ENCODE results near the gene TMEM141. TPM values are rescaled to one million over a fixed set of nuclear protein-coding genes. Genes with fewer than 3 reads are reported as not detected.
"Not testable (repeated sequence)": the region's sequence is repeated elsewhere in the genome, so short reads cannot be mapped to it uniquely, and the experiment has no call there.

Gene TMEM141
- total RNA-seq, 1 donor from 2014 or later = 28.7 TPM

DNA sequence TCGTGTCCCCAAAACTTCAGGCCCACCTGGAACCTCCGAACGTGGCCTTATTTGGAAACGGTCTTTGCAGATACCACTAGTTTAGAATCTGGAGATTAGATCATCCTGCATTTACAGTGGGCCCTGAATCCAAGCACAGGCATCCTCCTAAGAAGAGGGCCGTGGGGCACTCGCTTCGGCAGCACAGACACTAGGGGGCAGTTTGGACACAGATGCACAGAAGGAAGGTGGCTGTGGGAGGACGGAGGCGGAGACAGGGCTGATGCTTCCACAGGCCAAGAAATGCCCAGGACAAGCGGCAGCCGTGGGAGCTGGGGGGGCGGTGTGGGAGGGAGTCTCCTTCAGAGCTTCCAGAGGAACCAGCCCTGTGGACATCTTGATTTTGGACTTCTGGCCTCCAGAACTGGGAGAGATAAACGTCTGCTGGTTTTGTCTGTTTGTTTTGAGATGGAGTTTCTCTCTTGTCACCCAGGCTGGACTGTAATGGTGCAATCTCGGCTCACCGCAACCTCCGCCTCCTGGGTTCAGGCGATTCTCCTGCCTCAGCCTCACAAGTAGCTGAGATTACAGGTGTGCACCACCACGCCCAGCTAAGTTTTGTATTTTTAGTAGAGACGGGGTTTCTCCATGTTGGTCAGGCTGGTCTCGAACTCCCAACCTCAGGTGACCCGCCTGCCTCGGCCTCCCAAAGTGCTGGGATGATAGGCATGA lies 30.2 kb upstream of the TMEM141 start:
- not testable (repeated sequence) for H3K27ac ChIP-seq (ENCODE audit: low read depth, low read length); H3K36me3 ChIP-seq (ENCODE audit: control insufficient read depth in 3 of 3, insufficient read depth in 3 of 3, low read length in 3 of 3)

DNA sequence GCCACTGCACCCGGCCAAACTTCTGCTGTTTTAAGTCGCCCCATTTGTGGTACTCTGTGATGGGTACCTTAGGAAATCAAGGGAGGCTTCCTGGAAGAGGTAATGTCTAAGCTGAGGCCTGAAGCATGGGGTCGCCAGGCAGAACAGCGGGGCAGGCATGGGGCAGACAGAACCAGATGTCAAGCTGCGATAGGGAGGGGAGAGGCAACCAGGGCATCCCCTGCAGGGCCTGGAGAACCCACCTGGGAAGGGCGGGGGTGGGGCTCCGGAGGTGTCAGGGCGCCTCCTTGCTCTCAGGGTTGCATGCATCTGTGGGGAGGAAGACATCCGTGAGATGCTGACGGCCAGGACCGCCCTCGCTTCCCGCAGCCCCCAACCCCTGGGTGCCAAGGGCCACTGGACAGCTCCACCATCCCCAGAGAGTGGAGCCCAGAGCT lies 29.6 kb upstream of the TMEM141 start:
- Histone ChIP-seq H3K9me3 (ENCODE audit: control insufficient read depth in 3 of 3, low read length in 3 of 3) (no peaks in the 10 kb centered on the region), H3K27ac (ENCODE audit: low read depth, low read length) (no peak overlapping the region), H3K36me3 (ENCODE audit: control insufficient read depth in 3 of 3, insufficient read depth in 3 of 3, low read length in 3 of 3) (no peaks in the 10 kb centered on the region), H3K4me1 (ENCODE audit: control insufficient read depth in 3 of 3, insufficient read depth in 3 of 3, low read length in 3 of 3) (peaks cover 13 to 21% (median 17%) of the 10 kb centered on the region in 3 donors), H3K4me3 (ENCODE audit: low read length in 3 of 3) (no peak overlapping the region), H3K9ac (ENCODE audit: low read depth in 1 of 3, low read length in 3 of 3) (no peak overlapping the region), H3K27me3 (ENCODE audit: control insufficient read depth in 3 of 3, insufficient read depth in 3 of 3, low read length in 3 of 3) (peaks cover 2 to 12% (median 6%) of the 10 kb centered on the region in 3 donors)

More for the DNA sequence above, 30.2 kb upstream of the TMEM141 start:
- Histone ChIP-seq H3K27me3 (ENCODE audit: control insufficient read depth in 3 of 3, insufficient read depth in 3 of 3, low read length in 3 of 3) (peaks cover 2 to 12% (median 6%) of the 10 kb centered on the region in 3 donors), H3K4me1 (ENCODE audit: control insufficient read depth in 3 of 3, insufficient read depth in 3 of 3, low read length in 3 of 3) (peaks cover 13 to 22% (median 16%) of the 10 kb centered on the region in 3 donors)
- H3K4me3 ChIP-seq (ENCODE audit: low read length in 3 of 3); H3K9ac ChIP-seq (ENCODE audit: low read depth in 1 of 3, low read length in 3 of 3); H3K9me3 ChIP-seq (ENCODE audit: control insufficient read depth in 3 of 3, low read length in 3 of 3): not testable (repeated sequence)

DNA sequence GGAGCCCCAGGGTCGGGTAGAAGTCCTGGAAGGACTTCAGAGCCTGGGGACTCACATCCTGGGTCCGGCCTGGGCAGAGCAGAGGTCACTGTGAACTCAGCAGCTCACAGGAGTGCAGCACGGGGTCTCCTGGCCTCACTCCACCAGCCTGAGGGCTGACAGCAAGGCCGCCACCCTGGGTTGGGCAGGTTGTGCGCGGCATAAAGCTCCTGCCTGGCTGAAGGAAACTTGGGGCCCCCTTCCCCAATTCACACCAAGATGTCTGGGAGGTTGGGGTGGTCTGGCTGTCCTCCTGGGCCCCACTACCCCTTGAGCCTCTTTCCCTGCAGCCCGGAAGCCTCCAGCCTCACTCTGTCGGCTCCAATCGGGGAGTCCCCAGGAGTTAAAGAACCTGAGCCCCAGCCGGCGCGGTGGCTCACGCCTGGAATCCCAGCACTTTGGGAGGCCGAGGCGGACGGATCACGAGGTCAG lies 28.9 kb upstream of the TMEM141 start:
- H3K36me3 ChIP-seq (ENCODE audit: control insufficient read depth in 3 of 3, insufficient read depth in 3 of 3, low read length in 3 of 3) = no peaks in the 10 kb centered on the region
- peaks cover 10 to 17% (median 15%) of the 10 kb centered on the region in 3 donors for H3K4me1 ChIP-seq (ENCODE audit: control insufficient read depth in 3 of 3, insufficient read depth in 3 of 3, low read length in 3 of 3)
- no peak overlapping the region for H3K27ac ChIP-seq (ENCODE audit: low read depth, low read length)
- H3K27me3 ChIP-seq (ENCODE audit: control insufficient read depth in 3 of 3, insufficient read depth in 3 of 3, low read length in 3 of 3) = peaks cover 2 to 12% (median 6%) of the 10 kb centered on the region in 3 donors
- H3K4me3 ChIP-seq (ENCODE audit: low read length in 3 of 3) = no peak overlapping the region
- H3K9ac ChIP-seq (ENCODE audit: low read depth in 1 of 3, low read length in 3 of 3) = no peak overlapping the region
- H3K9me3 ChIP-seq (ENCODE audit: control insufficient read depth in 3 of 3, low read length in 3 of 3) = no peaks in the 10 kb centered on the region

DNA sequence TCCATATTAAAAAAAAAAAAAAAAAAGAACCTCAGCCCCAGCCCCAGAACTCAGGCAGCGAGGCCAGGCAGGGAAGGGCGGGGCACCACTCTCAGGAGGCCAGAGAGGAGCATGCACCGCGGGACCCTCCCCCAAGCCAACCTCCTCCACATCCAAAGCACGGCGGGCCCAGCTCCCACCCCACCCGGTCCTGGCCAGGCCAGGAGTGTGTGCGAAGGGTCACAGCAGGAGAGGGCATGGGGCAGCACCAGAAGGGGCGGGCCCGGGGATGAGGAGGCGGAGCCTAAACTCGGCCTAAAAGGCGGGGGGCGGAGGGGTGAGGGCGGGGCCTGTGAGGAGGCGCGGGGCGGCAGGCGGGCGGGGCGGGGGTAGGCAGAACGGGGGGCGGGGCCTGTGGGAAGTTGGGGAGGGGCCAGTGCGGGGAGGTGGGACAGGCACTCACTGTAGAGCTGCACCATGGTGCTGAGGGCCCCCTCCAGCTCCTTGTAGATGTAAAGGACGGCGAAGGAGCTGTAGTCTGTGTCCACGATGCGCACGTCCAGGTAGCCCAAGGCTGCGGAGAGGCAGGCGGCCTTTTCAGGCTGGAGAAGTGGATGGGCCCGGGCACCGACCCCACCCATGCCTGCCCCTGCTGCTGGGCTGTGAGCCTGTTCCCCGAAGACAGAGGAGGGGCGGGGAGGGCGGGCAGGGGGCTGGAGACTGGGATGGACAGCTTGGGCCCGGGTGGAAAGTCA lies 28.1 kb upstream of the TMEM141 start:
- H3K9me3 ChIP-seq (ENCODE audit: control insufficient read depth in 3 of 3, low read length in 3 of 3) = no peaks in the 10 kb centered on the region
- H3K36me3 ChIP-seq (ENCODE audit: control insufficient read depth in 3 of 3, insufficient read depth in 3 of 3, low read length in 3 of 3) = no peaks in the 10 kb centered on the region
- H3K27me3 ChIP-seq (ENCODE audit: control insufficient read depth in 3 of 3, insufficient read depth in 3 of 3, low read length in 3 of 3) = peaks cover 7 to 16% (median 11%) of the 10 kb centered on the region in 3 donors
- H3K4me1 ChIP-seq (ENCODE audit: control insufficient read depth in 3 of 3, insufficient read depth in 3 of 3, low read length in 3 of 3) = peaks cover 4 to 9% (median 6%) of the 10 kb centered on the region in 3 donors
- no peak overlapping the region for H3K27ac ChIP-seq (ENCODE audit: low read depth, low read length)
- H3K4me3 ChIP-seq (ENCODE audit: low read length in 3 of 3) = no peak overlapping the region
- no peak overlapping the region for H3K9ac ChIP-seq (ENCODE audit: low read depth in 1 of 3, low read length in 3 of 3)

DNA sequence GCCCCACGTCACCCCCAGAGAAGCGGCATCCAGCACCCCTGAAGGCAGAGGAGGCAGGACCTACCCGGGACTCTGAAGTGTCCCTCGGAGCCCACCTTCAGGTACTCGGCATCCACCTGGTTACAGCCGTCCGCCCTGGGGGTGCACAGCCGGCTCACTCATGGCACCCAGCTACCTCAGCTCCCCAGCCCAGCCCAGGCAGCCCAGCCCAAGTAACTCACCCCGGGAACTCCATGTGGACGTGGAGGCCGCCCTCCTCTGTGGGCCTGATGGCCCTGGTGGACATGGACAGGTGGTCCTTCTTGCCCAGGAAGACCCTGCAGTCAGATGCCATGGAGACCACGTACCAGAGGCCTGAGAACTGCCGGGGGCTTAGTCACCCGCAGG lies 27.5 kb upstream of the TMEM141 start:
- H3K9ac ChIP-seq (ENCODE audit: low read depth in 1 of 3, low read length in 3 of 3) = no peak overlapping the region
- H3K27ac ChIP-seq (ENCODE audit: low read depth, low read length) = no peak overlapping the region
- H3K4me3 ChIP-seq (ENCODE audit: low read length in 3 of 3) = no peak overlapping the region
- H3K27me3 ChIP-seq (ENCODE audit: control insufficient read depth in 3 of 3, insufficient read depth in 3 of 3, low read length in 3 of 3) = peaks cover 9 to 18% (median 12%) of the 10 kb centered on the region in 3 donors
- H3K4me1 ChIP-seq (ENCODE audit: control insufficient read depth in 3 of 3, insufficient read depth in 3 of 3, low read length in 3 of 3) = peaks cover 0 to 4% (median 4%) of the 10 kb centered on the region in 3 donors
- H3K9me3 ChIP-seq (ENCODE audit: control insufficient read depth in 3 of 3, low read length in 3 of 3) = no peaks in the 10 kb centered on the region
- H3K36me3 ChIP-seq (ENCODE audit: control insufficient read depth in 3 of 3, insufficient read depth in 3 of 3, low read length in 3 of 3) = no peaks in the 10 kb centered on the region

DNA sequence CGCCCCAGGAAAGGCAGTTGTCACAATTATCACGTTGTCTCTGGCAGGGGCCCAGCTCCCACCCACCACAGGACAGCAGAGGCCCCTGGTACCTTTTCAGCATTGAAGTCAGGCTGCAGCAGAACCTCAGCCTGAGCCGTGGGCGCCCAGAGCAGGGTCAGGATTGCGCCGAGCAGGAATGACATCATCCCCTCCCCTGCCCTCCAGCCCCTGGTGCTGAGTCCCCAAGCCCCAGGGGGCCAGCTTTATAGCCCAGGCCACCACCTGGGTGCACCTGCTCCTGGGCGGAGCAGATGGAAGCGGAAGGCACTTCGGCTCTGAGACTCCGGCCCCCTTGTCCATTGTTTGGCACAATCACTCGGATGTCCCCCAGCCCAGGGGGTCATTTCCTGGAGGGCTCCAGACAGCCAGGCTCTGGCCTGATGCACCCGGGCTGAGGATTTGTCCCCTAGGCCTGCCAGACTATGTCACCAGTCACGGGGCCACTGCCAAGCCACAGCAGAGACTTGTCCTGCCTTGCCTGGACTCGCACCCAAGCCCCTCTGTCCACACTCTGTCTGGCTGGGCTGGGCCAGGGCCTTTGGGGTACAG lies 26.7 kb upstream of the TMEM141 start, which contains the start of gene LCN15:
Gene LCN15, minus strand, starts transcription at position 218 of the 591 bp plus-strand sequence. Its CDS starts 30 bp downstream, at position 188.
- H3K27ac ChIP-seq (ENCODE audit: low read depth, low read length) = no peak within 1 kb of the TSS
- H3K27me3 ChIP-seq (ENCODE audit: control insufficient read depth in 3 of 3, insufficient read depth in 3 of 3, low read length in 3 of 3) = peaks cover 9 to 18% (median 12%) of the 10 kb centered on the region in 3 donors

DNA sequence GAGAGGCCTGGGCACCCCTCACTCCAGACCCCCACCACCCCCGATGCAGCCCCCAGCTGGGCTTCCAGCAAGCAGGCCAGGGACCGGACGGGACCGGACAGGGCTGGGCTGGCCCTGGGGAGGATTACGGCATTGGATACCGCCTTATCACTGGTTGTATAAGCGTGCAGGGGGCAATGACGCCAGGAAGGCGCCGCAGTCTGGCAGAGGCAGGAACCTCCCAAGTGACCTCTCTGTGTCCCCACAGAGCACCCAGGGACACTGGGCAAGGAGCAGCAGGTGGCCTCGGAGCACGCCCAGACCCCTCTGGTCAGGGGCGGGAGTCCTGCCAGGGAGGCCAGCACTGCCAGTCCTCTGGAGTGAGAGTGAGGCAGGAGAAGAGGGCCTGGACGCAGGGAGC lies 26.1 kb upstream of the TMEM141 start:
- H3K4me3 ChIP-seq (ENCODE audit: low read length in 3 of 3) = no peak overlapping the region
- H3K27me3 ChIP-seq (ENCODE audit: control insufficient read depth in 3 of 3, insufficient read depth in 3 of 3, low read length in 3 of 3) = peaks cover 9 to 20% (median 12%) of the 10 kb centered on the region in 3 donors
- peaks cover 0 to 5% (median 4%) of the 10 kb centered on the region in 3 donors for H3K4me1 ChIP-seq (ENCODE audit: control insufficient read depth in 3 of 3, insufficient read depth in 3 of 3, low read length in 3 of 3)
- no peaks in the 10 kb centered on the region for H3K36me3 ChIP-seq (ENCODE audit: control insufficient read depth in 3 of 3, insufficient read depth in 3 of 3, low read length in 3 of 3)
- H3K9me3 ChIP-seq (ENCODE audit: control insufficient read depth in 3 of 3, low read length in 3 of 3) = no peaks in the 10 kb centered on the region
- H3K27ac ChIP-seq (ENCODE audit: low read depth, low read length) = no peak overlapping the region
- no peak overlapping the region for H3K9ac ChIP-seq (ENCODE audit: low read depth in 1 of 3, low read length in 3 of 3)

More for the DNA sequence above, 26.7 kb upstream of the TMEM141 start, which contains the start of gene LCN15:
- Histone ChIP-seq H3K4me3 (ENCODE audit: low read length in 3 of 3) (no peak within 1 kb of the TSS), H3K9me3 (ENCODE audit: control insufficient read depth in 3 of 3, low read length in 3 of 3) (no peaks in the 10 kb centered on the region), H3K36me3 (ENCODE audit: control insufficient read depth in 3 of 3, insufficient read depth in 3 of 3, low read length in 3 of 3) (no peaks in the 10 kb centered on the region), H3K9ac (ENCODE audit: low read depth in 1 of 3, low read length in 3 of 3) (no peak within 1 kb of the TSS), H3K4me1 (ENCODE audit: control insufficient read depth in 3 of 3, insufficient read depth in 3 of 3, low read length in 3 of 3) (peaks cover 0 to 4% (median 4%) of the 10 kb centered on the region in 3 donors)

DNA sequence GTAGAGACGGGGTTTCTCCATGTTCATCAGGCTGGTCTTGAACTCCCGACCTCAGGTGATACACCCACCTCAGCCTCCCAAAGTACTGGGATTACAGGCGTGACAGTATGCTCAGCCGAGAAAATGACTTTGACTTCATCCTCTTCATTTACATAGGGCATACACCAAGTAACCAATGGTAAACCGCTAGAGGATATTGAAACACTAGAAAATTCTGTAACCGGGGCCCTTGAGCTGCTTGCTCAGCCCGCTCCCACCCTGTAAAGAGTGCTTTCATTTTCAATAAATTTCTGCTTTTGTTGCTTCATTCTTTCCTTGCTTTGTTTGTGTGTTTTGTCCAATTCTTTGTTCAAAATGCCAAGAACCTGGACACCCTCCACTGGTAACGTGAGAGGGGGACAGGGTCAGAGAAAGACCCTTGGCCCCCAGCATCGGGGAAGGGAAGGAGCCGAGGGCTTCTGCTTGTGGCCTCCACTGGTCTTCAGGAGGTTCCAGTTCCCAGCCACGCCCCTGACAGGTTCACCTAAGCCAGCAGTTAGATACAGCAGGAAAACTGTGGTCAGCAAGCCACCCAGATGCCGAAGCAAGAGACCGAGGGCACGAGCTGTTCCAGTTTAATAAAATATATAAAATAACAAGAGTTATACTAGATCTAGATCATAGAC lies 25.3 kb upstream of the TMEM141 start:
- H3K27me3 ChIP-seq (ENCODE audit: control insufficient read depth in 3 of 3, insufficient read depth in 3 of 3, low read length in 3 of 3) = peaks cover 8 to 17% (median 12%) of the 10 kb centered on the region in 3 donors
- H3K27ac ChIP-seq (ENCODE audit: low read depth, low read length); H3K4me1 ChIP-seq (ENCODE audit: control insufficient read depth in 3 of 3, insufficient read depth in 3 of 3, low read length in 3 of 3); H3K9me3 ChIP-seq (ENCODE audit: control insufficient read depth in 3 of 3, low read length in 3 of 3); H3K9ac ChIP-seq (ENCODE audit: low read depth in 1 of 3, low read length in 3 of 3); H3K4me3 ChIP-seq (ENCODE audit: low read length in 3 of 3); H3K36me3 ChIP-seq (ENCODE audit: control insufficient read depth in 3 of 3, insufficient read depth in 3 of 3, low read length in 3 of 3): not testable (repeated sequence)

DNA sequence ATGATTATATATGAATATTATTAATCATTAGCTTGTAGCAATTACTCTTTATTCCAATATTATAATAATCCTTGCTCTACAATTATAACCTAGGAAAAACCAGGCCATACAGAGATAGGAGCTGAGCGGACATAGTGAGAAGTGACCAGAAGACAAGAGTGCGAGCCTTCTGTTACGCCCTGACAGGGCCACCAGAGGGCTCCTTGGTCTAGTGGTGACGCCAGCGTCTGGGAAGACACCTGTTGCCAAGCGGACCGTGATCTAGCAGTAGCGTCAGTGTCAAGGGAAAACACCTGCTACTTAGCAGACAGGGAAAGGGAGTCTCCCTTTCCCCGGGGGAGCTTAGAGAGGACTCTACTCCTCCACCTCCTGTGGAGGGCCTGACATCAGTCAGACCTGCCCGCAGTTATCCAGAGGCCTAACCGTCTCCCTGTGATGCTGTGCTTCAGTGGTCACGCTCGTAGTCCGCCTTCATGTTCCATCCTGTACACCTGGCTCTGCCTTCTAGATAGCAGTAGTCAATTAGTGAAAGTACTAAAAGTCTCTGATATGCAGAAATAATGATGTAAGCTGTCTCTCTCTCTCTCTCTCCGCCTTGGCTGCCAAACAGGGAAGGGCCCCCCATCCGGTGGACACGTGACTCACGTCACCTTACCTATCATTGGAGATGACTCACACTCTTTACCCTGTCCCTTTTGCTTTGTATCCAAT lies 24.6 kb upstream of the TMEM141 start:
- H3K4me3 ChIP-seq (ENCODE audit: low read length in 3 of 3); H3K27ac ChIP-seq (ENCODE audit: low read depth, low read length); H3K9me3 ChIP-seq (ENCODE audit: control insufficient read depth in 3 of 3, low read length in 3 of 3); H3K4me1 ChIP-seq (ENCODE audit: control insufficient read depth in 3 of 3, insufficient read depth in 3 of 3, low read length in 3 of 3); H3K36me3 ChIP-seq (ENCODE audit: control insufficient read depth in 3 of 3, insufficient read depth in 3 of 3, low read length in 3 of 3); H3K9ac ChIP-seq (ENCODE audit: low read depth in 1 of 3, low read length in 3 of 3): not testable (repeated sequence)
- peaks cover 8 to 17% (median 12%) of the 10 kb centered on the region in 3 donors for H3K27me3 ChIP-seq (ENCODE audit: control insufficient read depth in 3 of 3, insufficient read depth in 3 of 3, low read length in 3 of 3)
